Hematopoietic multipotent progenitor cell treated with erythropoietin and hydrocortisone succinate and interleukin-3 and kit ligand, for 15 days (in vitro differentiated cells): ENCODE results near the gene SPR.

ENCODE experiments used
- DNase-seq: peaks from one replicate; pipeline ENCODE4 v3.0.0-alpha.2; 2015; ENCODE audit warnings: low spot score

SPR gene

GRCh38 chr2:72915907-72916742, 28.9 kb downstream of the SPR start:
- DNase-seq: no peak

- no peak for DNase-seq
These were observed 29.5 kb downstream of the SPR start for GRCh38 chr2:72916743-72917137.

- DNase-seq: no peak
These were observed 30.1 kb downstream of the SPR start, which contains the start of gene EMX1 for GRCh38 chr2:72917138-72917876. Gene EMX1, plus strand, starts transcription at chr2:72917519. Its CDS starts 334 bp downstream, at chr2:72917853.

- DNase-seq: no peak
These were observed 30.8 kb downstream of the SPR start for GRCh38 chr2:72917877-72918553.

GRCh38 chr2:72919414-72920317, 32.5 kb downstream of the SPR start:
- DNase-seq: no peak

- DNase-seq: no peak
These were observed 33.3 kb downstream of the SPR start for GRCh38 chr2:72920318-72921087.

GRCh38 chr2:72921088-72921851, 34.1 kb downstream of the SPR start:
- DNase-seq: no peak

- DNase-seq: no peak
These were observed 34.6 kb downstream of the SPR start for GRCh38 chr2:72921853-72922252.

GRCh38 chr2:72923833-72924352, 36.7 kb downstream of the SPR start:
- no peak for DNase-seq

- no peak for DNase-seq
These were observed 37.4 kb downstream of the SPR start for GRCh38 chr2:72924353-72925240.

GRCh38 chr2:72925328-72925943, 38.2 kb downstream of the SPR start:
- DNase-seq: no peak

- DNase-seq: no peak
These were observed 39.2 kb downstream of the SPR start for GRCh38 chr2:72926368-72926767.

GRCh38 chr2:72926811-72927465, 39.7 kb downstream of the SPR start:
- DNase-seq: no peak

GRCh38 chr2:72927619-72928550, 40.7 kb downstream of the SPR start:
- DNase-seq: no peak

- DNase-seq: no peak
These were observed 41.8 kb downstream of the SPR start for GRCh38 chr2:72929010-72929409.

GRCh38 chr2:72931280-72931910, 44.2 kb downstream of the SPR start:
- no peak for DNase-seq
